CD14-positive monocyte (primary cell): ENCODE measurements around the gene JARID2. TPM values are rescaled to one million over a fixed set of nuclear protein-coding genes. Genes with fewer than 3 reads are reported as not detected.

Source experiments
- DNase-seq, 3 donors: peaks; one replicate each; pipeline ENCODE4 v3.0.0-alpha.2; 2011 to 2022
- H2AFZ ChIP-seq: 2 replicates; pipeline ENCODE4 v1.6.0; 2012; ENCODE audit warnings: mild to moderate bottlenecking, low read depth, low read length, inconsistent platforms; ENCODE audit not compliant: insufficient read depth, poor library complexity, severe bottlenecking
- H3K27ac ChIP-seq, 2 donors: 1 replicate in 1 of 2; 2 replicates in 1 of 2; pipeline ENCODE4 v1.5.1; 2012 to 2013; ENCODE audit warnings: low read length in 2 of 2, control low read depth in 1 of 2, inconsistent platforms in 1 of 2, low read depth in 1 of 2, mild to moderate bottlenecking in 1 of 2
- H3K27me3 ChIP-seq, 2 donors: one replicate each; pipeline versions ENCODE4 v1.6.0 to v1.6.1; 2011 to 2013; ENCODE audit warnings: low read length in 2 of 2; ENCODE audit not compliant: control insufficient read depth in 2 of 2, insufficient read depth in 2 of 2
- H3K36me3 ChIP-seq, 2 donors: replicated peaks in 1 of 2; 1 replicate in 1 of 2; 2 replicates in 1 of 2; pipeline versions ENCODE4 v1.5.1 to v1.6.1; 2012 to 2013; ENCODE audit warnings: low read length in 2 of 2, control low read depth in 1 of 2, inconsistent platforms in 1 of 2, mild to moderate bottlenecking in 1 of 2; ENCODE audit not compliant: insufficient read depth in 2 of 2, control insufficient read depth in 1 of 2
- H3K4me1 ChIP-seq, 2 donors: 1 replicate in 1 of 2; 2 replicates in 1 of 2; pipeline versions ENCODE4 v1.5.1 to v1.6.1; 2012 to 2013; ENCODE audit warnings: low read length in 2 of 2, control low read depth in 1 of 2, inconsistent platforms in 1 of 2, mild to moderate bottlenecking in 1 of 2, moderate library complexity in 1 of 2; ENCODE audit not compliant: insufficient read depth in 2 of 2, control insufficient read depth in 1 of 2
- H3K4me2 ChIP-seq: replicated peaks from 2 replicates; pipeline ENCODE3; 2012; ENCODE audit warnings: low read length, moderate library complexity, mild to moderate bottlenecking; ENCODE audit not compliant: poor library complexity, severe bottlenecking; ENCODE audit errors: extremely low read depth
- H3K4me3 ChIP-seq, 3 experiments: fragments of 200-600 bp in 1 of 3; sonication (generic) in 1 of 3; replicated peaks in 1 of 3; 1 replicate in 2 of 3; 2 replicates in 1 of 3; pipeline ENCODE4 v1.5.1; 2011 to 2013; ENCODE audit warnings: low read length in 3 of 3, mild to moderate bottlenecking in 3 of 3, control low read depth in 2 of 3, low read depth in 2 of 3, inconsistent platforms in 1 of 3, moderate library complexity in 1 of 3
- H3K79me2 ChIP-seq: 2 replicates; pipeline ENCODE4 v1.6.0; 2012; ENCODE audit warnings: mild to moderate bottlenecking, control low read depth, inconsistent platforms, low read length, moderate library complexity; ENCODE audit not compliant: insufficient read depth
- H3K9ac ChIP-seq: 2 replicates; pipeline ENCODE4 v1.6.0; 2017; ENCODE audit warnings: low read length, mild to moderate bottlenecking; ENCODE audit not compliant: insufficient read depth, poor library complexity, severe bottlenecking
- H3K9me3 ChIP-seq, 2 donors: replicated peaks in 1 of 2; 1 replicate in 1 of 2; 2 replicates in 1 of 2; pipeline versions ENCODE4 v1.5.1 to v1.6.1; 2012 to 2013; ENCODE audit warnings: low read length in 2 of 2, control low read depth in 1 of 2; ENCODE audit not compliant: control insufficient read depth in 1 of 2, insufficient read depth in 1 of 2
- H4K20me1 ChIP-seq: 2 replicates; pipeline ENCODE4 v1.6.0; 2012; ENCODE audit warnings: mild to moderate bottlenecking, low read length, control low read depth, moderate library complexity; ENCODE audit not compliant: insufficient read depth
- H3K27ac Mint-ChIP-seq, 7 donors: one replicate each; pipeline ENCODE4 v1.8.0; 2020; ENCODE audit warnings: mild to moderate bottlenecking in 7 of 7, mixed read lengths in 7 of 7, moderate library complexity in 6 of 7, inconsistent platforms in 2 of 7
- H3K27me3 Mint-ChIP-seq, 3 donors: one replicate each; pipeline ENCODE4 v1.8.0; 2021 to 2022; ENCODE audit warnings: low read depth in 3 of 3, mild to moderate bottlenecking in 3 of 3, mixed read lengths in 3 of 3, moderate library complexity in 3 of 3, inconsistent platforms in 1 of 3
- H3K36me3 Mint-ChIP-seq, 2 donors: one replicate each; pipeline ENCODE4 v1.8.0; 2020; ENCODE audit warnings: mixed read lengths in 2 of 2, inconsistent platforms in 1 of 2, mild to moderate bottlenecking in 1 of 2
- H3K4me1 Mint-ChIP-seq: one replicate; pipeline ENCODE4 v1.8.0; 2020; ENCODE audit warnings: mild to moderate bottlenecking, mixed read lengths
- H3K4me3 Mint-ChIP-seq, 2 donors: one replicate each; pipeline ENCODE4 v1.8.0; 2020; ENCODE audit warnings: mild to moderate bottlenecking in 2 of 2, mixed read lengths in 2 of 2, moderate library complexity in 1 of 2
- H3K9me3 Mint-ChIP-seq, 7 donors: one replicate each; pipeline ENCODE4 v1.8.0; 2020 to 2022; ENCODE audit warnings: mixed read lengths in 7 of 7, mild to moderate bottlenecking in 6 of 7, moderate library complexity in 6 of 7, inconsistent platforms in 2 of 7
- WGBS: methylation state at CpG from one replicate; pipeline ENCODE4 v1.1.5; 2013; ENCODE audit warnings: missing lambda C conversion rate; ENCODE audit not compliant: insufficient coverage; 5-methylcytosine and 5-hydroxymethylcytosine counted together
- intact Hi-C, 2 donors: fragments of 100-400 bp; cut with micrococcal nuclease; formaldehyde crosslinking; loops; one replicate each; pipeline versions ENCODE4 v1.15.0 to v1.15.1; 2023
- polyA plus RNA-seq, 3 donors: library from polyadenylated mRNA; depleted of rRNA in 1 of 3; unstranded in 2 of 3; stranded (reverse) in 1 of 3; fragments of 300-500 nt in 2 of 3; fragments of >200 nt in 1 of 3; fragmentation: Illumina TruSeq in 2 of 3; gene quantifications; 1 replicate in 2 of 3; 2 replicates in 1 of 3; pipeline ENCODE4 v1.2.3, GENCODE V29; 2012 to 2021
- TF ChIP-seq, protein P1 (sequence below): fragments of 200-600 bp; IDR thresholded peaks from one replicate; pipeline ENCODE4 v1.8.0; 2022; ENCODE audit warnings: antibody characterized with exemption, mild to moderate bottlenecking

JARID2 gene
- polyA plus RNA-seq, 3 donors, result 6.8 to 17.5 (median 12.5) TPM

DNA sequence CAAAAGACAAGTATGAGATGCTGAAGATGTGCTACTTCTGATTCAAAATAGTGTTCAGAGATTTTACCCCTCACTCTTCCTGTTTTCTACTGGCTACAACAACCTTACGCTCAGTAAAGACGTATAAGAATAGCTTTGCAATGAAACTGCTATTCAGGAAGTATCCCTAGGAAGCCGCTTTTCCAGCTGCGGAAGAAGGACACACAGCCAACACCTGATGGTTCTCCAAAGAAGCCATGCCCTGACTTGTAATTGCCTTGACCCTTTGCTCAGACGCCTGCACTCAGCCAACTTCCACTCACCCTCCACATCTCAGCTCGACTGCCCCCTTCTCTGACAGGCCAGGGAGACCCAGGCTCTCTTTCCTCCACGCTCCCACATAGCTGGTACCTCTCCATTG lies 305.4 kb downstream of the JARID2 start:
- Mint-ChIP-seq H3K27me3 (no peaks in the 10 kb centered on the region), H3K27ac (peak overlapping the region in 2 of 7 donors; percentile 52 to 74), H3K4me3 (no peak overlapping the region), H3K4me1 (peaks cover 30% of the 10 kb centered on the region), H3K36me3 (peaks cover 12 to 13% of the 10 kb centered on the region in 2 donors), H3K9me3 (no peaks in the 10 kb centered on the region)
- no peak overlapping the region for H3K4me3 ChIP-seq
- no peak for DNase-seq
- no peaks in the 10 kb centered on the region for H3K9me3 ChIP-seq
- H3K4me1 ChIP-seq, result peaks cover 0 to 17% of the 10 kb centered on the region in 2 donors
- H3K27ac ChIP-seq, result no peak overlapping the region
- 63% methylated on average over 5 of the region's 7 CpGs for WGBS
- intact Hi-C loops, result no loop called here
- H3K79me2 ChIP-seq, result peaks cover 13% of the 10 kb centered on the region
- H3K4me2 ChIP-seq, result no peak overlapping the region
- H2AFZ ChIP-seq, result no peak overlapping the region
- TF ChIP-seq, protein P1, sequence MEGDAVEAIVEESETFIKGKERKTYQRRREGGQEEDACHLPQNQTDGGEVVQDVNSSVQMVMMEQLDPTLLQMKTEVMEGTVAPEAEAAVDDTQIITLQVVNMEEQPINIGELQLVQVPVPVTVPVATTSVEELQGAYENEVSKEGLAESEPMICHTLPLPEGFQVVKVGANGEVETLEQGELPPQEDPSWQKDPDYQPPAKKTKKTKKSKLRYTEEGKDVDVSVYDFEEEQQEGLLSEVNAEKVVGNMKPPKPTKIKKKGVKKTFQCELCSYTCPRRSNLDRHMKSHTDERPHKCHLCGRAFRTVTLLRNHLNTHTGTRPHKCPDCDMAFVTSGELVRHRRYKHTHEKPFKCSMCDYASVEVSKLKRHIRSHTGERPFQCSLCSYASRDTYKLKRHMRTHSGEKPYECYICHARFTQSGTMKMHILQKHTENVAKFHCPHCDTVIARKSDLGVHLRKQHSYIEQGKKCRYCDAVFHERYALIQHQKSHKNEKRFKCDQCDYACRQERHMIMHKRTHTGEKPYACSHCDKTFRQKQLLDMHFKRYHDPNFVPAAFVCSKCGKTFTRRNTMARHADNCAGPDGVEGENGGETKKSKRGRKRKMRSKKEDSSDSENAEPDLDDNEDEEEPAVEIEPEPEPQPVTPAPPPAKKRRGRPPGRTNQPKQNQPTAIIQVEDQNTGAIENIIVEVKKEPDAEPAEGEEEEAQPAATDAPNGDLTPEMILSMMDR, result no peak
- peaks cover 53% of the 10 kb centered on the region for H4K20me1 ChIP-seq
- H3K36me3 ChIP-seq, result no peaks in the 10 kb centered on the region
- H3K27me3 ChIP-seq, result no peaks in the 10 kb centered on the region
- no peak overlapping the region for H3K9ac ChIP-seq

GRCh38 chr6:15551798-15552197 lies 305.9 kb downstream of the JARID2 start:
- Histone ChIP-seq H3K9ac (no peak overlapping the region), H3K79me2 (peaks cover 15% of the 10 kb centered on the region), H3K4me1 (peaks cover 0 to 17% of the 10 kb centered on the region in 2 donors), H3K36me3 (no peaks in the 10 kb centered on the region), H3K27me3 (no peaks in the 10 kb centered on the region), H3K9me3 (no peaks in the 10 kb centered on the region), H3K4me2 (no peak overlapping the region), H3K4me3 (no peak overlapping the region), H4K20me1 (peaks cover 58% of the 10 kb centered on the region), H2AFZ (no peak overlapping the region), H3K27ac (no peak overlapping the region)
- peaks cover 32% of the 10 kb centered on the region for H3K4me1 Mint-ChIP-seq
- H3K9me3 Mint-ChIP-seq, result no peaks in the 10 kb centered on the region
- no peaks in the 10 kb centered on the region for H3K27me3 Mint-ChIP-seq
- WGBS, result 20% methylated on average over 5 of the region's 6 CpGs
- H3K4me3 Mint-ChIP-seq, result no peak overlapping the region
- peak overlapping the region in 2 of 7 donors; percentile 33 to 46 for H3K27ac Mint-ChIP-seq
- TF ChIP-seq, protein P1, result no peak
- peaks cover 12 to 13% of the 10 kb centered on the region in 2 donors for H3K36me3 Mint-ChIP-seq
- no peak for DNase-seq
- intact Hi-C loops, result no loop called here
